Measurements from ENCODE around the gene ALDH16A1.

ALDH16A1 gene

DNA sequence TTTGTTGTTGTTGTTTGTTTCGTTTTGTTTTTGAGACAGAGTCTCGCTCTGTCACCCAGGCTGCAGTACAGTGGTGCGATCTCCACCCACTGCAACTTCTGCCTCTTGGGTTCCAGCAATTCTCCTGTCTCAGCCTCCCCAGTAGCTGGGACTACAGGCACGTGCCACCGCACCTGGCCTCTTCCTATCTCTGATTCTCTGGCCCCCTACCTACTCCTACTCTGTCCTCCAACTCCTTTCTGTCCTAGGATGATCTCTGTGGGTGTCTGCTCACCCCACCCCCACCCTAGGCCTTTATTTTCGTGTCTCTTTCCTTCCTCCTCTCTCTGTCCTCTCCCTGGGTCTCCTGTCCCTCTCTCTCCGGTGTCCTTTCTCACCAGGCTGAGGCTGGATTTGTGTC, 2.6 kb upstream of the ALDH16A1 start:
- Histone ChIP-seq H3F3A (ENCODE audit: low read depth) (peaks cover 3% of the 10 kb centered on the region; the same call in 1 of the 2 replicates), H3K9me3 (ENCODE audit: insufficient read depth, low read depth, low read length) (no peaks in the 10 kb centered on the region), H3K9me2 (replicated peaks; ENCODE audit: low read depth, low read length) (no peaks in the 10 kb centered on the region), H3K9ac (ENCODE audit: low read depth, low read length, poor library complexity, severe bottlenecking) (peak overlapping the region; percentile 99), H3K4me2 (ENCODE audit: low read depth, low read length, poor library complexity, severe bottlenecking) (peak overlapping the region; percentile 89), H3K79me2 (ENCODE audit: insufficient read depth, low read length) (peaks cover 53% of the 10 kb centered on the region), H2AFZ (ENCODE audit: low read length) (no peak overlapping the region), H4K20me1 (ENCODE audit: insufficient read depth, low read length, poor library complexity, severe bottlenecking) (peaks cover 22% of the 10 kb centered on the region), H3K36me3 (ENCODE audit: insufficient read depth, low read length) (no peaks in the 10 kb centered on the region; the same call in 1 of the 2 replicates), H3K27me3 (ENCODE audit: insufficient read depth, low read length, poor library complexity, severe bottlenecking) (no peaks in the 10 kb centered on the region), H3K4me1 (ENCODE audit: insufficient read depth, low read length, poor library complexity, severe bottlenecking) (peaks cover 20% of the 10 kb centered on the region), H3K4me3 (ENCODE audit: low read length, poor library complexity, severe bottlenecking) (peak overlapping the region; percentile 97)
- TF ChIP-seq EZH2phosphoT487 (IDR thresholded peaks at IDR 0.05; ENCODE audit: borderline replicate concordance), result no peak
- TF ChIP-seq, protein P1, sequence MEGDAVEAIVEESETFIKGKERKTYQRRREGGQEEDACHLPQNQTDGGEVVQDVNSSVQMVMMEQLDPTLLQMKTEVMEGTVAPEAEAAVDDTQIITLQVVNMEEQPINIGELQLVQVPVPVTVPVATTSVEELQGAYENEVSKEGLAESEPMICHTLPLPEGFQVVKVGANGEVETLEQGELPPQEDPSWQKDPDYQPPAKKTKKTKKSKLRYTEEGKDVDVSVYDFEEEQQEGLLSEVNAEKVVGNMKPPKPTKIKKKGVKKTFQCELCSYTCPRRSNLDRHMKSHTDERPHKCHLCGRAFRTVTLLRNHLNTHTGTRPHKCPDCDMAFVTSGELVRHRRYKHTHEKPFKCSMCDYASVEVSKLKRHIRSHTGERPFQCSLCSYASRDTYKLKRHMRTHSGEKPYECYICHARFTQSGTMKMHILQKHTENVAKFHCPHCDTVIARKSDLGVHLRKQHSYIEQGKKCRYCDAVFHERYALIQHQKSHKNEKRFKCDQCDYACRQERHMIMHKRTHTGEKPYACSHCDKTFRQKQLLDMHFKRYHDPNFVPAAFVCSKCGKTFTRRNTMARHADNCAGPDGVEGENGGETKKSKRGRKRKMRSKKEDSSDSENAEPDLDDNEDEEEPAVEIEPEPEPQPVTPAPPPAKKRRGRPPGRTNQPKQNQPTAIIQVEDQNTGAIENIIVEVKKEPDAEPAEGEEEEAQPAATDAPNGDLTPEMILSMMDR (conservative IDR thresholded peaks at IDR 0.05; ENCODE audit: low read length), result no peak

DNA sequence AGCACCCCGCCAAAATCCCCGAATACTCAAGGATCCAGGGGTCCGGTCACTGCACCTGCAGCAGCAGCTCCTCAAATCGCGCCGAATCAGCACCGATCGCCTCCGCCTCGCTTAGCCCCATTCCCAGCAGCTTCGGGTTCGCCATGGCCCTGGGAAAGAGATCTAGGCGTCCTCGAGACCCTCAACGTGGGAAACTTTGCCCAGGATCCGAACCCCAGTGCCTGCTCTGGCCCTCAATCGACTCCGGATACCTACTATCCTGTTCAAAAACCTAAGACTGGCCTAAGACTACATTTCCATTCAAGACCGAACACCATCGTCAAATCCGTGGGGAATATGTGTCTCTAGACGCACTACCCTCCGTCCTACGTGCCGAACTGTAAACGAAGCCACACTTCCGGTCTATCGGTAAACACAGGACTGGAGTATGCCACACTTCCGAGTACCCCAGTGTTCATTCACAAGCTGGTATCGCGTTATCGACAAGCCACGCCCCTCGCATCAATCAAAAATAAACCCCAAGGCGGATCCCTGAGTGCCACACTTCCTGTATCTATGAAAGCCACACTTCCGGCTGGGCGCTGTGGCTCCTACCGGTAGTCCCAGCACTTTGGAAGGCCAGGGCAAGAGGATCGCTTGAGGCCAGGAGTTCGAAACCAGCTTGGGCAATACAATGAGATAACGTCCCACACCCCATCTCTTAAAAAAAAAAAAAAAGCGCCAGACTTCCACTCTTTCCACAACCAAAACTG, 1.4 kb upstream of the ALDH16A1 start, which contains the start of gene PIH1D1:
Gene PIH1D1 (minus strand): TSS at position 385 of the 752 bp plus-strand sequence. CDS start 240 bp downstream, at position 145.
- TF ChIP-seq EZH2phosphoT487 (IDR thresholded peaks at IDR 0.05; ENCODE audit: borderline replicate concordance), result no peak
- TF ChIP-seq, protein P1 (conservative IDR thresholded peaks at IDR 0.05; ENCODE audit: low read length), result no peak
- Histone ChIP-seq H3K79me2 (ENCODE audit: insufficient read depth, low read length) (peaks cover 57% of the 10 kb centered on the region), H3K4me3 (ENCODE audit: low read length, poor library complexity, severe bottlenecking) (peak within 1 kb of the TSS; percentile 97), H3K9me2 (replicated peaks; ENCODE audit: low read depth, low read length) (no peaks in the 10 kb centered on the region), H2AFZ (ENCODE audit: low read length) (peak within 1 kb of the TSS; percentile 82; the same call in 1 of the 2 replicates), H3K4me1 (ENCODE audit: insufficient read depth, low read length, poor library complexity, severe bottlenecking) (peaks cover 20% of the 10 kb centered on the region), H3K4me2 (ENCODE audit: low read depth, low read length, poor library complexity, severe bottlenecking) (peak within 1 kb of the TSS; percentile 89), H3K27me3 (ENCODE audit: insufficient read depth, low read length, poor library complexity, severe bottlenecking) (no peaks in the 10 kb centered on the region), H3F3A (ENCODE audit: low read depth) (no peaks in the 10 kb centered on the region), H3K9ac (ENCODE audit: low read depth, low read length, poor library complexity, severe bottlenecking) (peak within 1 kb of the TSS; percentile 99), H3K36me3 (ENCODE audit: insufficient read depth, low read length) (no peaks in the 10 kb centered on the region; the same call in 1 of the 2 replicates), H3K9me3 (ENCODE audit: insufficient read depth, low read depth, low read length) (no peaks in the 10 kb centered on the region), H4K20me1 (ENCODE audit: insufficient read depth, low read length, poor library complexity, severe bottlenecking) (peaks cover 22% of the 10 kb centered on the region)

DNA sequence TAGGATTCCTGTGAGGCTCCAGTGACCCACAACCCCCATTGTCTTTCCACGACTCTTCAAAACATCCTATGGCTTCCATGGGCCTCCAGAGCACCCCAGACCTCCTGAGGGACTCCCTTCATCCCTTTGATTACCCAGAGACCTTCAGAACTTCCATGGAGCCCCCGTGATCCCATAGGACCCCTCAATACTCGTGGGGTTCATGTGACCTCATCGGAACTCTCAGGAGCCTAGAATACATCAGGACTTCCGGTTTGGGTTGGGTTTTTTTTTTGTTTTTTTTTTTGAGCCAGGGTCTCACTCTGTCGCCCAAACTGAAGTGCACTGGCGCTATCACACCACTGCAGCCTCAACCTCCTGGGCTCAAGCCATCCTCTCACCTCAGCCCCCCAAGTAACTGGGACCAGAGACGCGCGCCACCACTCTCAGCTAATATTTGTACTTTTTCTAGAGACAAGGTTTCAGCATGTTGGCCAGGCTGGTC, 774 bp downstream of the ALDH16A1 start:
- peak overlapping the region; percentile 99 for H3K9ac ChIP-seq (ENCODE audit: low read depth, low read length, poor library complexity, severe bottlenecking)
- no peaks in the 10 kb centered on the region for H3K27me3 ChIP-seq (ENCODE audit: insufficient read depth, low read length, poor library complexity, severe bottlenecking)
- H3K36me3 ChIP-seq (ENCODE audit: insufficient read depth, low read length), result no peaks in the 10 kb centered on the region; the same call in 1 of the 2 replicates
- H3F3A ChIP-seq (ENCODE audit: low read depth), result no peaks in the 10 kb centered on the region
- no peak for TF ChIP-seq EZH2phosphoT487 (IDR thresholded peaks at IDR 0.05; ENCODE audit: borderline replicate concordance)
- TF ChIP-seq, protein P1 (conservative IDR thresholded peaks at IDR 0.05; ENCODE audit: low read length), result no peak
- H3K4me2 ChIP-seq (ENCODE audit: low read depth, low read length, poor library complexity, severe bottlenecking), result peak overlapping the region; percentile 81
- peaks cover 50% of the 10 kb centered on the region for H3K79me2 ChIP-seq (ENCODE audit: insufficient read depth, low read length)
- H3K4me3 ChIP-seq (ENCODE audit: low read length, poor library complexity, severe bottlenecking), result peak overlapping the region; percentile 97
- H3K9me3 ChIP-seq (ENCODE audit: insufficient read depth, low read depth, low read length), result no peaks in the 10 kb centered on the region
- peaks cover 3% of the 10 kb centered on the region for H4K20me1 ChIP-seq (ENCODE audit: insufficient read depth, low read length, poor library complexity, severe bottlenecking)
- H3K9me2 ChIP-seq (replicated peaks; ENCODE audit: low read depth, low read length), result no peaks in the 10 kb centered on the region
- H3K4me1 ChIP-seq (ENCODE audit: insufficient read depth, low read length, poor library complexity, severe bottlenecking), result peaks cover 28% of the 10 kb centered on the region
- peak overlapping the region; percentile 20; the same call in 1 of the 2 replicates for H2AFZ ChIP-seq (ENCODE audit: low read length)

Measured in Loucy (cell line).